Activated CD8-positive, alpha-beta memory T cell treated with anti-CD3 and anti-CD28 coated beads, Interleukin-2, amount 50 U/mL, for 1 hour (primary cell): ENCODE results near the gene CFAP77.

Experiments used
- DNase-seq: peaks from one replicate; pipeline ENCODE4 v3.0.0-alpha.2; 2020; ENCODE audit errors: extremely low read depth

CFAP77 gene

DNA sequence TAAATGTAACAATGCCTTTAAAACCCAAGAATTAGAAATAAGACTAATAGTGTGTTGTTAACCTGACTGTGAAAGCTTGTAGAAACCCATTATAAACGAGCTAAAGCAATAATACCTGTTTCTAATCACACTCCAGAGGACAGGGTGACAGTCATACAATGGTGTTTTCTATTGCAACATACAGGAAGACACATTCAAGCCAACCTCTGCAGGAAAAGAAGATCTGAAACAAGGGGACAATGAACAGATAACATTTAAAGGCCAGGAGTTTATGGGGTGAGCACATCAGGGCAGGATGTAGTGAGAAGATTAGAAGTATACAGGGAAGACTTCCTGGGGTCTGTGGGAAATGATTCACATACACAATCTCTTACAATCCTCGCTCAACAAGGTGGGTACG lies 186.2 kb downstream of the CFAP77 start:
- DNase-seq = no peak

- no peak for DNase-seq
Measured at GRCh38 chr9:132597073-132597775, 187.2 kb downstream of the CFAP77 start.

DNA sequence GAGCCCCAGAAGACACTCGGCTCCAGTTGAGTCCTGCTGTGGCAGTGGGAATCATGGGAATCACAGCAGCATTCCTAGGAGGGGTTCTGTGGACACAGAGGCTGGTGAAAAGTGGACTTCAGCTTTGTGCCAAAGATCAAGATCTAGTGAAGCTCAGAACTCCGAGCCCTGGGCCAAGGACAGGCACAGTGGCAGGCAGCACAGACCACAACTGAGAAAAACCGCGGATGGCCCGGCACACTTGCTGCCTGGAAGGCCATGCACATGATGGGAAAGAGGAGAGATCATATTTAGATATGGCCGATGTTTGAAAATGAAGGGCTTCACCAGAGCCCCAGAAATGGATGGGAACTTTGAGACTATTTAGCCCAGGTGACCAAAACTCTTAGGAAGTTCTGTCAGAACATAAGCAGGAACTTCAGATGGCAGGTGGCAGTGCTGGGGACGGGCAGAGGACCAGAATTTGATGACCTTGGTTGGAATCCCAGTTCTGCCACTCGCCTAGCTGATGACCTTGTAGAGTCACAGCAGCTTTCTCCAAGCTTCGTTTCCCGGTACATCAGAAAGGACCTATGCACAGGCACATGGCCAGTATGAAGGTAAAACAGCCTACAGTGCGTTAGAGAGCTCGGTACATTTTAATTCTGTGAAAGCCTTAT lies 190.4 kb downstream of the CFAP77 start:
- DNase-seq = no peak

GRCh38 chr9:132602207-132602606 lies 192.2 kb downstream of the CFAP77 start:
- no peak for DNase-seq

GRCh38 chr9:132605387-132605786 lies 195.4 kb downstream of the CFAP77 start:
- DNase-seq = no peak

DNA sequence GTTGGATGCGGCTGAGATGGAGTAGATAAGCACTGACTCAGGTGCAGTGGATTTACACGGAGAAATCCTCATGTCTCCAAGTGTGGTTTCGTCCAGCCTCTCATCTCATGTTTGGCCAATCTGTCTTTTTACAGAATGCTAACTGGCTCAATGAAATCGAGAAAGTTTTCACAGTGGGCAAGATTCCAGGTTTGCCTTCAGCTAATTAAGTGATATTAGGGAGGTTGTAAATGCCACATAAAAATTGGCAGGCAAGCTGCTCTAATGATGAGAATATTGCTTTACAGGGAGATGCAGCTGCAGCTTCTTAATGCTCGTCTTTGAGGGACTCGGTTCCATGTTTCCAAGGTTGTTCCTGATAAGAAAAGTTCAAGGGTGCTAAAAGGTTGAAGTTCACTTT lies 196.1 kb downstream of the CFAP77 start:
- no peak for DNase-seq

- no peak for DNase-seq
Measured at GRCh38 chr9:132609184-132609583, 199.2 kb downstream of the CFAP77 start.

- no peak for DNase-seq
Measured at GRCh38 chr9:132609829-132610228, 199.8 kb downstream of the CFAP77 start.

GRCh38 chr9:132610661-132611060 lies 200.7 kb downstream of the CFAP77 start:
- no peak for DNase-seq

GRCh38 chr9:132614324-132614723 lies 204.3 kb downstream of the CFAP77 start:
- DNase-seq = no peak

DNA sequence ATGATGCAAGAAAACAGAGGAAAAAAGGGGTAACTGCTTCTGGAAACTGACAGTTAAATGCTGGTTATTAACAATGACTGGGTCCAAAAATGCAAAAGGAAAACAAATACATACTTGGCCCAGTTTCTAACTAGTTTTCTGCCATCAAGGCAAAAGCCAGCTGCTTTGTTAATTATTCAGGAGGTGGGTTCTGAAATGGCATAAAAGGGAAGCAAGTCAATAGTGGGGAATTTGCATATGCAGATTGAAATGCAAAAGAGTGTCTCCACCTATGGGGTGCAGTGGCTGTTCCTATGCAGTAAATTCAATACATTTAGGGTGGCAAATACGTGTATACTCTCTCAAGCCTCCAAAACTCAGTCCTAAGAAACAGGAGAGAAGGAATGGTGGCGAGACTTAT lies 205.8 kb downstream of the CFAP77 start:
- no peak for DNase-seq

- DNase-seq = no peak
Measured at GRCh38 chr9:132616725-132617124, 206.7 kb downstream of the CFAP77 start.

- no peak for DNase-seq
Measured at GRCh38 chr9:132622159-132622558, 212.1 kb downstream of the CFAP77 start.
